Endothelial cell of umbilical vein (primary cell): ENCODE data around the gene CEP128.

ENCODE experiments used
- EZH2 ChIP-seq: IDR thresholded peaks from 2 replicates; pipeline ENCODE4 v1.6.1; 2012; ENCODE audit warnings: borderline replicate concordance, low read depth, mild to moderate bottlenecking, moderate library complexity, low read length, inconsistent platforms; ENCODE audit not compliant: severe bottlenecking
- FOS ChIP-seq: IDR thresholded peaks from 2 replicates; pipeline ENCODE4 v1.6.1; 2011; ENCODE audit warnings: mild to moderate bottlenecking, low read length, moderate library complexity, borderline replicate concordance; ENCODE audit not compliant: insufficient read depth
- GATA2 ChIP-seq: IDR thresholded peaks from 2 replicates; pipeline ENCODE4 v1.7.0; 2011; ENCODE audit warnings: low read depth, mild to moderate bottlenecking, moderate library complexity, mixed read lengths, low read length; ENCODE audit not compliant: insufficient read length, insufficient read depth
- JUN ChIP-seq: IDR thresholded peaks from 2 replicates; pipeline ENCODE4 v1.6.1; 2011; ENCODE audit warnings: borderline replicate concordance, low read depth; ENCODE audit not compliant: insufficient read length, insufficient read depth
- MYC ChIP-seq: IDR thresholded peaks from one replicate; pipeline ENCODE4 v1.6.1; 2011; ENCODE audit warnings: mild to moderate bottlenecking, low read depth, low read length
- POLR2A ChIP-seq: IDR thresholded peaks from 2 replicates; pipeline ENCODE4 v1.6.1; 2012; ENCODE audit warnings: low read depth, mild to moderate bottlenecking, control low read depth, low read length
- POLR2AphosphoS5 ChIP-seq: IDR thresholded peaks from 2 replicates; pipeline ENCODE4 v1.6.1; 2012; ENCODE audit warnings: low read depth, mild to moderate bottlenecking, control low read depth, low read length, moderate library complexity; ENCODE audit not compliant: insufficient read depth
- TF ChIP-seq, protein P1 (sequence below), 2 donors: IDR thresholded peaks; 1 replicate in 1 of 2; 2 replicates in 1 of 2; pipeline ENCODE4 v1.5.1; 2011; ENCODE audit warnings: low read length in 2 of 2, mild to moderate bottlenecking in 2 of 2, moderate library complexity in 2 of 2, control low read depth in 1 of 2, inconsistent platforms in 1 of 2, low read depth in 1 of 2; ENCODE audit not compliant: insufficient read depth in 1 of 2; ENCODE audit errors: extremely low read depth in 1 of 2
- TF ChIP-seq, protein P2 (sequence below): IDR thresholded peaks from 2 replicates; pipeline ENCODE4 v1.6.1; 2011; ENCODE audit not compliant: insufficient read depth, insufficient read length

- TF ChIP-seq, protein P1, sequence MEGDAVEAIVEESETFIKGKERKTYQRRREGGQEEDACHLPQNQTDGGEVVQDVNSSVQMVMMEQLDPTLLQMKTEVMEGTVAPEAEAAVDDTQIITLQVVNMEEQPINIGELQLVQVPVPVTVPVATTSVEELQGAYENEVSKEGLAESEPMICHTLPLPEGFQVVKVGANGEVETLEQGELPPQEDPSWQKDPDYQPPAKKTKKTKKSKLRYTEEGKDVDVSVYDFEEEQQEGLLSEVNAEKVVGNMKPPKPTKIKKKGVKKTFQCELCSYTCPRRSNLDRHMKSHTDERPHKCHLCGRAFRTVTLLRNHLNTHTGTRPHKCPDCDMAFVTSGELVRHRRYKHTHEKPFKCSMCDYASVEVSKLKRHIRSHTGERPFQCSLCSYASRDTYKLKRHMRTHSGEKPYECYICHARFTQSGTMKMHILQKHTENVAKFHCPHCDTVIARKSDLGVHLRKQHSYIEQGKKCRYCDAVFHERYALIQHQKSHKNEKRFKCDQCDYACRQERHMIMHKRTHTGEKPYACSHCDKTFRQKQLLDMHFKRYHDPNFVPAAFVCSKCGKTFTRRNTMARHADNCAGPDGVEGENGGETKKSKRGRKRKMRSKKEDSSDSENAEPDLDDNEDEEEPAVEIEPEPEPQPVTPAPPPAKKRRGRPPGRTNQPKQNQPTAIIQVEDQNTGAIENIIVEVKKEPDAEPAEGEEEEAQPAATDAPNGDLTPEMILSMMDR (IDR thresholded peaks at IDR 0.05; ENCODE audit: extremely low read depth in 1 of 2, insufficient read depth in 1 of 2, low read depth in 1 of 2, low read length in 2 of 2), result no peak
- TF ChIP-seq POLR2A (no peak), MYC (no peak), POLR2AphosphoS5 (no peak), GATA2 (no peak), EZH2 (no peak), JUN (no peak), FOS (no peak)
- TF ChIP-seq, protein P2, sequence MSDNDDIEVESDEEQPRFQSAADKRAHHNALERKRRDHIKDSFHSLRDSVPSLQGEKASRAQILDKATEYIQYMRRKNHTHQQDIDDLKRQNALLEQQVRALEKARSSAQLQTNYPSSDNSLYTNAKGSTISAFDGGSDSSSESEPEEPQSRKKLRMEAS, result no peak
Observed at GRCh38 chr14:80659783-80660182, 281.8 kb downstream of the CEP128 start.
